H9 (cell line): ENCODE results near the gene RBM45. TPM values are rescaled to one million over a fixed set of nuclear protein-coding genes. Genes with fewer than 3 reads are reported as not detected.

Experiments
- DNase-seq: peaks from one replicate; pipeline ENCODE4 v3.0.0-alpha.2; 2017
- H2AFZ ChIP-seq: one replicate; pipeline ENCODE4 v1.6.1; 2013; ENCODE audit warnings: mild to moderate bottlenecking, low read length, control low read depth, moderate library complexity
- H2AK5ac ChIP-seq: 2 replicates; pipeline ENCODE4 v1.6.1; 2013; ENCODE audit warnings: low read length, control low read depth, mixed read lengths; ENCODE audit not compliant: insufficient read length
- H2BK120ac ChIP-seq: one replicate; pipeline ENCODE4 v1.6.1; 2013; ENCODE audit warnings: low read depth, mild to moderate bottlenecking, low read length, control low read depth, inconsistent platforms; ENCODE audit not compliant: poor library complexity, severe bottlenecking
- H2BK12ac ChIP-seq: 2 replicates; pipeline ENCODE4 v1.6.1; 2013; ENCODE audit warnings: low read length, control low read depth, mixed read lengths, low read depth; ENCODE audit not compliant: insufficient read length
- H2BK15ac ChIP-seq: 2 replicates; pipeline ENCODE4 v1.6.1; 2013; ENCODE audit warnings: low read depth, low read length, control low read depth
- H2BK20ac ChIP-seq: one replicate; pipeline ENCODE4 v1.6.1; 2013; ENCODE audit warnings: low read depth, mild to moderate bottlenecking, low read length, control low read depth, inconsistent platforms; ENCODE audit not compliant: poor library complexity, severe bottlenecking
- H2BK5ac ChIP-seq: 2 replicates; pipeline ENCODE4 v1.6.1; 2013; ENCODE audit warnings: low read length, control low read depth, mixed read lengths; ENCODE audit not compliant: insufficient read length
- H3K14ac ChIP-seq: 2 replicates; pipeline ENCODE4 v1.6.1; 2013; ENCODE audit warnings: low read length, control low read depth; ENCODE audit not compliant: insufficient read depth
- H3K18ac ChIP-seq: 2 replicates; pipeline ENCODE4 v1.6.1; 2013; ENCODE audit warnings: low read depth, mild to moderate bottlenecking, mixed read lengths, low read length, control low read depth; ENCODE audit not compliant: insufficient read length
- H3K23ac ChIP-seq: 2 replicates; pipeline ENCODE4 v1.6.1; 2013; ENCODE audit warnings: low read length, control low read depth, mixed read lengths, low read depth; ENCODE audit not compliant: insufficient read length
- H3K23me2 ChIP-seq: 2 replicates; pipeline ENCODE4 v1.6.1; 2013; ENCODE audit warnings: low read depth, mild to moderate bottlenecking, mixed read lengths, low read length, control low read depth; ENCODE audit not compliant: insufficient read length, poor library complexity, severe bottlenecking
- H3K27ac ChIP-seq: 2 replicates; pipeline ENCODE4 v1.5.1; 2013; ENCODE audit warnings: low read length, control low read depth, mixed read lengths, low read depth; ENCODE audit not compliant: insufficient read length
- H3K27me3 ChIP-seq: 2 replicates; pipeline ENCODE4 v1.6.1; 2013; ENCODE audit warnings: low read length, control low read depth, inconsistent platforms; ENCODE audit not compliant: insufficient read depth
- H3K4ac ChIP-seq: 2 replicates; pipeline ENCODE4 v1.6.1; 2013; ENCODE audit warnings: low read depth, mild to moderate bottlenecking, control low read depth, inconsistent platforms, low read length, moderate library complexity
- H3K4me1 ChIP-seq: 2 replicates; pipeline ENCODE4 v1.6.1; 2013; ENCODE audit warnings: low read length, control low read depth, inconsistent platforms; ENCODE audit not compliant: insufficient read depth
- H3K4me2 ChIP-seq: 2 replicates; pipeline ENCODE4 v1.6.1; 2013; ENCODE audit warnings: low read length, control low read depth, mixed read lengths; ENCODE audit not compliant: insufficient read length, insufficient read depth
- H3K56ac ChIP-seq: 2 replicates; pipeline ENCODE4 v1.6.1; 2013; ENCODE audit warnings: low read depth, mild to moderate bottlenecking, mixed read lengths, low read length, control low read depth; ENCODE audit not compliant: insufficient read length
- H3K79me1 ChIP-seq: 2 replicates; pipeline ENCODE4 v1.6.1; 2013; ENCODE audit warnings: low read depth, mild to moderate bottlenecking, moderate library complexity, low read length, control low read depth, inconsistent platforms; ENCODE audit not compliant: insufficient read depth, poor library complexity, severe bottlenecking
- H3K79me2 ChIP-seq: 2 replicates; pipeline ENCODE4 v1.6.1; 2013; ENCODE audit warnings: low read length, control low read depth, inconsistent platforms; ENCODE audit not compliant: insufficient read depth
- H3K9ac ChIP-seq: 2 replicates; pipeline ENCODE4 v1.6.1; 2013; ENCODE audit warnings: low read length, control low read depth, mixed read lengths; ENCODE audit not compliant: insufficient read length; ENCODE audit errors: extremely low read depth
- H3K9me3 ChIP-seq: one replicate; pipeline ENCODE4 v1.6.1; 2013; ENCODE audit warnings: low read depth, low read length, inconsistent platforms; ENCODE audit not compliant: control insufficient read depth
- H3T11ph ChIP-seq: one replicate; pipeline ENCODE4 v1.6.1; 2013; ENCODE audit warnings: mild to moderate bottlenecking, low read length, control low read depth, inconsistent platforms
- H4K20me1 ChIP-seq: one replicate; pipeline ENCODE4 v1.6.1; 2013; ENCODE audit not compliant: control insufficient read depth, insufficient read length, insufficient read depth
- H4K5ac ChIP-seq: 2 replicates; pipeline ENCODE4 v1.6.1; 2013; ENCODE audit warnings: low read depth, mild to moderate bottlenecking, mixed read lengths, low read length, control low read depth; ENCODE audit not compliant: insufficient read length
- H4K8ac ChIP-seq: replicated peaks from 2 replicates; pipeline ENCODE4 v1.6.1; 2013; ENCODE audit warnings: low read length, control low read depth, mixed read lengths, low read depth; ENCODE audit not compliant: insufficient read length
- H4K91ac ChIP-seq: 2 replicates; pipeline ENCODE4 v1.6.1; 2013; ENCODE audit warnings: low read depth, mild to moderate bottlenecking, moderate library complexity, mixed read lengths, low read length, control low read depth; ENCODE audit not compliant: insufficient read length
- H3K27ac Mint-ChIP-seq, 3 experiments: 2 replicates in 2 of 3; 3 replicates in 1 of 3; pipeline ENCODE4 v1.8.0; 2020 to 2021; ENCODE audit warnings: mixed read lengths in 3 of 3, mild to moderate bottlenecking in 1 of 3, moderate library complexity in 1 of 3
- H3K27me3 Mint-ChIP-seq: 2 replicates; pipeline ENCODE4 v1.8.0; 2021; ENCODE audit warnings: low read depth, mild to moderate bottlenecking, moderate library complexity, mixed read lengths
- H3K36me3 Mint-ChIP-seq, 3 experiments: 2 replicates in 2 of 3; 3 replicates in 1 of 3; pipeline ENCODE4 v1.8.0; 2020 to 2021; ENCODE audit warnings: low read depth in 3 of 3, mixed read lengths in 3 of 3; ENCODE audit not compliant: insufficient read depth in 1 of 3
- H3K4me1 Mint-ChIP-seq, 2 experiments: 2 replicates each; pipeline ENCODE4 v1.8.0; 2020; ENCODE audit warnings: mixed read lengths in 2 of 2
- H3K4me3 Mint-ChIP-seq, 2 experiments: 2 replicates in 1 of 2; 3 replicates in 1 of 2; pipeline ENCODE4 v1.8.0; 2020 to 2021; ENCODE audit warnings: mild to moderate bottlenecking in 2 of 2, mixed read lengths in 2 of 2, moderate library complexity in 1 of 2
- H3K9me3 Mint-ChIP-seq, 2 experiments: 2 replicates in 1 of 2; 3 replicates in 1 of 2; pipeline ENCODE4 v1.8.0; 2020; ENCODE audit warnings: mild to moderate bottlenecking in 2 of 2, mixed read lengths in 2 of 2, moderate library complexity in 1 of 2
- CTCF ChIP-seq: fragments of 200-600 bp; sonication (generic); conservative IDR thresholded peaks from 3 replicates; pipeline ENCODE4 v1.8.0; 2021; ENCODE audit warnings: antibody characterized with exemption, mild to moderate bottlenecking
- WGBS: extraction: QIAGEN DNeasy Blood & Tissue Kit; methylation state at CpG from one replicate; pipeline ENCODE4 v1.1.7; 2013; ENCODE audit warnings: missing lambda C conversion rate, low lambda C conversion rate, mixed read lengths; ENCODE audit not compliant: insufficient read length; ENCODE audit errors: extremely low coverage; 5-methylcytosine and 5-hydroxymethylcytosine counted together
- total RNA-seq: library from RNA; stranded (reverse); gene quantifications from 2 replicates; pipeline ENCODE4 v1.2.1, GENCODE V29; 2021

RBM45 gene
- total RNA-seq, 1 experiment from 2014 or later = 13.9 TPM

GRCh38 chr2:178157574-178157973 lies 45.3 kb downstream of the RBM45 start:
- no peak overlapping the region for H4K8ac ChIP-seq

More at GRCh38 chr2:178157574-178157973, 45.3 kb downstream of the RBM45 start:
- H3K27ac Mint-ChIP-seq = no peak overlapping the region
- no peaks in the 10 kb centered on the region for H3K27me3 Mint-ChIP-seq
- Histone ChIP-seq H3K79me2 (no peaks in the 10 kb centered on the region), H3K9me3 (no peaks in the 10 kb centered on the region), H2AK5ac (no peak overlapping the region), H3K14ac (no peak overlapping the region), H4K5ac (no peak overlapping the region), H3K4me1 (no peaks in the 10 kb centered on the region), H3K18ac (no peak overlapping the region), H2BK15ac (no peak overlapping the region), H4K91ac (no peak overlapping the region), H3K27me3 (no peaks in the 10 kb centered on the region), H3K23ac (no peak overlapping the region), H3K23me2 (no peaks in the 10 kb centered on the region), H3T11ph (no peak overlapping the region), H2BK120ac (no peak overlapping the region), H3K9ac (no peak overlapping the region), H3K56ac (no peak overlapping the region), H3K4ac (no peak overlapping the region), H4K20me1 (no peaks in the 10 kb centered on the region), H3K79me1 (no peaks in the 10 kb centered on the region), H2BK12ac (no peak overlapping the region), H3K27ac (no peak overlapping the region), H3K4me2 (no peak overlapping the region), H2AFZ (no peak overlapping the region), H2BK5ac (no peak overlapping the region), H2BK20ac (no peak overlapping the region)
- H3K36me3 Mint-ChIP-seq = peaks cover 8 to 13% (median 10%) of the 10 kb centered on the region in 3 experiments; a peak in 5 of 7 replicates
- no CpG with 5 or more reads among the region's 5 CpGs for WGBS
- peaks cover 12 to 13% of the 10 kb centered on the region in 2 experiments; a peak in 2 of 5 replicates for H3K9me3 Mint-ChIP-seq
- DNase-seq = no peak
- TF ChIP-seq CTCF = no peak
- H3K4me3 Mint-ChIP-seq = no peak overlapping the region
- H3K4me1 Mint-ChIP-seq = no peaks in the 10 kb centered on the region
